ENCODE measurements around the gene DPEP3.

Gene DPEP3

GRCh38 chr16:67931712-67932461, 48.4 kb downstream of the DPEP3 start, which contains the start of gene CTRL:
TSS of gene CTRL (minus strand) at chr16:67931862. CDS start at chr16:67931852, 10 bp downstream.
- DNase-seq (ENCODE audit: low read depth, low spot score): no peak

- DNase-seq (ENCODE audit: low read depth, low spot score): no peak
Observed at GRCh38 chr16:67930678-67931211, 49.6 kb downstream of the DPEP3 start.

- no peak for DNase-seq (ENCODE audit: low read depth, low spot score)
Observed at GRCh38 chr16:67930191-67930590, 50.1 kb downstream of the DPEP3 start.

- peak; percentile 79 for DNase-seq (ENCODE audit: low read depth, low spot score)
Observed at GRCh38 chr16:67928561-67929364, 51.5 kb downstream of the DPEP3 start.

- DNase-seq (ENCODE audit: low read depth, low spot score): no peak
Observed at GRCh38 chr16:67928147-67928546, 52.2 kb downstream of the DPEP3 start.

- DNase-seq (ENCODE audit: low read depth, low spot score): no peak
Observed at GRCh38 chr16:67927131-67927941, 53.0 kb downstream of the DPEP3 start.

- DNase-seq (ENCODE audit: low read depth, low spot score): no peak
Observed at GRCh38 chr16:67926181-67926750, 54.0 kb downstream of the DPEP3 start.
